ENCODE results near the gene ULK1.
"Not testable (repeated sequence)": the region's sequence is repeated elsewhere in the genome, so short reads cannot be mapped to it uniquely, and the experiment has no call there.

The ULK1 gene

DNA sequence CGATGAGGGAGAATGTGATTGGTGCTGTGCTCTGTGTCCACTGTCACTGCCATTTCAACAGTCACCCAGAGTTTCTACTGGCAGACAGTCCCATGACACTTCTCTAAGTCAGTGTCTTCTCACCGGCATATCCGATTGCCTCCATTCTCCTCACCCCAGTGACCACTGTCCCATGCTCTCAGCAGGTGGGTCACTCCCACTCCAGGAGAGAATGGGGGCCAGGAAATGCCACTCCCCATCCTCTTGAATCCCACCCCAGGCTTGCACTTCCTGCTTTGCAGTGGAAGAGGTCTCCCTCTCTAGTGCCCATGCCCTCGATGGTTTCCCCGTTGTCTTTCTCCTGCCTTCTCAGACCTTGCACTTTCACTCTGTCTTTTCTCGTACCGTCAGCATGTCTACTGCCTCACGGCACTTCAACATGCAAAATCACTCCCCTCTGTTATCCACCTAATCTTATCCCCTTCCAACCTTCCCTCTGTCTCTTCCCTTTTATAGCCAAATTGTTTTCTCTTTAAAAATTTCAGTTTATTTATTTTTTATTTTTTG is 53.1 kb downstream of the ULK1 start (continued):
- TF ChIP-seq ZIC2 (tag by site-specific recombination; IDR thresholded peaks at IDR 0.05) = 0 out of 2 replicates have a peak, but pooled peaks have one; percentile 18

- ChIA-PET CTCF (no interaction called here), POLR2A (no interaction called here)
- Histone ChIP-seq H3K27ac (ENCODE audit: extremely low read depth, low read depth, low read length) (no peak overlapping the region), H3K9me3 (ENCODE audit: control insufficient read depth, insufficient read depth, low read depth, low read length) (no peaks in the 10 kb centered on the region), H3K4me3 (ENCODE audit: low read depth, low read length) (no peak overlapping the region), H3K36me3 (ENCODE audit: control insufficient read depth in 2 of 2, insufficient read depth in 1 of 2, low read length in 2 of 2) (peaks cover 7 to 17% of the 10 kb centered on the region in 2 experiments; a peak in 2 of 3 replicates), H3K4me1 (ENCODE audit: control insufficient read depth, insufficient read depth, low read length) (no peaks in the 10 kb centered on the region)
- TF ChIP-seq PRDM1 (tag by site-specific recombination; IDR thresholded peaks at IDR 0.05) (peak; percentile 14; the same call in 1 of the 2 replicates), ZNF121 (tag by site-specific recombination; IDR thresholded peaks at IDR 0.05) (peak; percentile 99), ZNF623 (tag by site-specific recombination; IDR thresholded peaks at IDR 0.05) (no peak), ZNF664 (tag by site-specific recombination; IDR thresholded peaks at IDR 0.05) (peak; percentile 19; the same call in 1 of the 2 replicates)
These were observed 53.8 kb downstream of the ULK1 start for GRCh38 chr12:131948166-131948712.

DNA sequence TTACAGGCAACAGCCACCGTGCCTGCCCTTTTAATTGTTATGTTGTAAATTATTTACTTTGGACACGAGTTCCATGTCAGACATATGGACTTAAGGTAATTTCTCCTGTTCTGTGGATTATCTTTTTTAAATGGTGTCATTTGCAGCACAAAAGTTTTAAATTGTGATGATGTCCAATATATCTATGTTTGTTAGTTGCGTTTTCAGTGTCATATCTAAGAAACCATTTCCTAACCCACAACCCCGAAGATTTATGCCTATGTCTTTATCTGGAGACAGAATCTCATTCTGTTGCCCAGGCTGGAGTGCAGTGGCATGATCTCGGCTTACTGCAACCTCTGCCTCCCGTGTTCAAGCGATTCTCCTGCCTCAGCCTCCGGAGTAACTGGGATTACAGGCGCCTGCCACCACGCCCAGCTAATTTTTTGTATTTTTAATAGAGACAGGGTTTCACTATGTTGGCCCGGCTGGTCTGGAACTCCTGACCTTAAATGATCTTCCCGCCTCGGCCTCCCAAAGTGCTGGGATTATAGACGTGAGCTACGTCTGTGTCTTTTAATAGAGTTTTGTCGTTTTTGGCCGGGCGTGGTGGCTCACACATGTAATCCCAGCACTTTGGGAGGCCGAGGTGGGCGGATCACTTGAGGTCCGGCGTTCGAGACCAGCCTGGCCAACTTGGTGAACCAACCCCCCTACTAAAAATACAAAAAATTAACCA is 54.5 kb downstream of the ULK1 start:
- CTCF ChIA-PET = interaction anchor here (0.6 to 0.9 kb wide), 3 partner anchors 8 to 98 kb away, joined by 3 read pairs; no protein-coding TSS in a partner anchor

GRCh38 chr12:131949431-131950181 is 55.2 kb downstream of the ULK1 start, which contains the start of gene EP400:
EP400 (plus strand) TSS chr12:131949942; CDS start chr12:131960620, 10,678 bp downstream.
- Histone ChIP-seq H3K36me3 (ENCODE audit: control insufficient read depth in 2 of 2, insufficient read depth in 1 of 2, low read length in 2 of 2) (peaks cover 0 to 6% of the 10 kb centered on the region in 2 experiments; a peak in 2 of 3 replicates), H3K4me3 (ENCODE audit: low read depth, low read length) (peak within 1 kb of the TSS; percentile 88), H3K9me3 (ENCODE audit: control insufficient read depth, insufficient read depth, low read depth, low read length) (no peaks in the 10 kb centered on the region), H3K27ac (ENCODE audit: extremely low read depth, low read depth, low read length) (peak within 1 kb of the TSS; percentile 90), H3K4me1 (ENCODE audit: control insufficient read depth, insufficient read depth, low read length) (no peaks in the 10 kb centered on the region)
- ChIA-PET CTCF (interaction anchor here (0.6 to 0.9 kb wide), 4 partner anchors 8 to 225 kb away, joined by 3 to 4 read pairs (median 3); no protein-coding TSS in a partner anchor), POLR2A (interaction anchor here (1.0 to 1.6 kb wide), 3 partner anchors 10 to 19 kb away, joined by 3 read pairs; no protein-coding TSS in a partner anchor)
- TF ChIP-seq, protein P1, sequence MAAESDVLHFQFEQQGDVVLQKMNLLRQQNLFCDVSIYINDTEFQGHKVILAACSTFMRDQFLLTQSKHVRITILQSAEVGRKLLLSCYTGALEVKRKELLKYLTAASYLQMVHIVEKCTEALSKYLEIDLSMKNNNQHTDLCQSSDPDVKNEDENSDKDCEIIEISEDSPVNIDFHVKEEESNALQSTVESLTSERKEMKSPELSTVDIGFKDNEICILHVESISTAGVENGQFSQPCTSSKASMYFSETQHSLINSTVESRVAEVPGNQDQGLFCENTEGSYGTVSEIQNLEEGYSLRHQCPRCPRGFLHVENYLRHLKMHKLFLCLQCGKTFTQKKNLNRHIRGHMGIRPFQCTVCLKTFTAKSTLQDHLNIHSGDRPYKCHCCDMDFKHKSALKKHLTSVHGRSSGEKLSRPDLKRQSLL (tag by site-specific recombination; IDR thresholded peaks at IDR 0.05) = no peak
- no peak for TF ChIP-seq ZNF157 (tag by site-specific recombination; IDR thresholded peaks at IDR 0.05)
- no peak for TF ChIP-seq ZNF416 (tag by site-specific recombination; IDR thresholded peaks at IDR 0.05)
- no peak for TF ChIP-seq ZNF777 (tag by site-specific recombination; IDR thresholded peaks at IDR 0.05; ENCODE audit: borderline replicate concordance)
- no peak for TF ChIP-seq RBAK (tag by site-specific recombination; IDR thresholded peaks at IDR 0.05)
- TF ChIP-seq ZBTB20 (tag by site-specific recombination; IDR thresholded peaks at IDR 0.05) = no peak
- TF ChIP-seq ZNF221 (tag by site-specific recombination; IDR thresholded peaks at IDR 0.05; ENCODE audit: borderline replicate concordance) = no peak
- no peak for TF ChIP-seq KLF7 (tag by site-specific recombination; IDR thresholded peaks at IDR 0.05; ENCODE audit: borderline replicate concordance)
- no peak for TF ChIP-seq ZBTB7A (tag by site-specific recombination; IDR thresholded peaks at IDR 0.05; ENCODE audit: low read depth)
- TF ChIP-seq, protein P2, sequence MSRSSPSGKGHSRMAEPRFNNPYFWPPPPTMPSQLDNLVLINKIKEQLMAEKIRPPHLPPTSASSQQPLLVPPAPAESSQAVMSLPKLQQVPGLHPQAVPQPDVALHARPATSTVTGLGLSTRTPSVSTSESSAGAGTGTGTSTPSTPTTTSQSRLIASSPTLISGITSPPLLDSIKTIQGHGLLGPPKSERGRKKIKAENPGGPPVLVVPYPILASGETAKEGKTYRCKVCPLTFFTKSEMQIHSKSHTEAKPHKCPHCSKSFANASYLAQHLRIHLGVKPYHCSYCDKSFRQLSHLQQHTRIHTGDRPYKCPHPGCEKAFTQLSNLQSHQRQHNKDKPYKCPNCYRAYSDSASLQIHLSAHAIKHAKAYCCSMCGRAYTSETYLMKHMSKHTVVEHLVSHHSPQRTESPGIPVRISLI (tag by site-specific recombination; IDR thresholded peaks at IDR 0.05) = no peak
- TF ChIP-seq ZIC2 (tag by site-specific recombination; IDR thresholded peaks at IDR 0.05) = no peak

More for the DNA sequence above, 54.5 kb downstream of the ULK1 start:
- H3K4me3 ChIP-seq (ENCODE audit: low read depth, low read length) = peak overlapping the region; percentile 46
- not testable (repeated sequence) for H3K4me1 ChIP-seq (ENCODE audit: control insufficient read depth, insufficient read depth, low read length); H3K27ac ChIP-seq (ENCODE audit: extremely low read depth, low read depth, low read length); H3K9me3 ChIP-seq (ENCODE audit: control insufficient read depth, insufficient read depth, low read depth, low read length)
- TF ChIP-seq ZNF341 (tag by site-specific recombination; IDR thresholded peaks at IDR 0.05; ENCODE audit: low read depth) = peak; percentile 77; the same call in 1 of the 2 replicates
- peak; percentile 88 for TF ChIP-seq SP7 (tag by site-specific recombination; IDR thresholded peaks at IDR 0.05)
- peak; percentile 38 for TF ChIP-seq WT1 (tag by site-specific recombination; IDR thresholded peaks at IDR 0.05)
- TF ChIP-seq KLF17 (tag by site-specific recombination; IDR thresholded peaks at IDR 0.05) = peak; percentile 35; the same call in 1 of the 2 replicates
- peak; percentile 58; the same call in 1 of the 2 replicates for TF ChIP-seq ZNF121 (tag by site-specific recombination; IDR thresholded peaks at IDR 0.05)
- peak; percentile 40 for TF ChIP-seq OSR2 (tag by site-specific recombination; IDR thresholded peaks at IDR 0.05)
- TF ChIP-seq, protein P3, sequence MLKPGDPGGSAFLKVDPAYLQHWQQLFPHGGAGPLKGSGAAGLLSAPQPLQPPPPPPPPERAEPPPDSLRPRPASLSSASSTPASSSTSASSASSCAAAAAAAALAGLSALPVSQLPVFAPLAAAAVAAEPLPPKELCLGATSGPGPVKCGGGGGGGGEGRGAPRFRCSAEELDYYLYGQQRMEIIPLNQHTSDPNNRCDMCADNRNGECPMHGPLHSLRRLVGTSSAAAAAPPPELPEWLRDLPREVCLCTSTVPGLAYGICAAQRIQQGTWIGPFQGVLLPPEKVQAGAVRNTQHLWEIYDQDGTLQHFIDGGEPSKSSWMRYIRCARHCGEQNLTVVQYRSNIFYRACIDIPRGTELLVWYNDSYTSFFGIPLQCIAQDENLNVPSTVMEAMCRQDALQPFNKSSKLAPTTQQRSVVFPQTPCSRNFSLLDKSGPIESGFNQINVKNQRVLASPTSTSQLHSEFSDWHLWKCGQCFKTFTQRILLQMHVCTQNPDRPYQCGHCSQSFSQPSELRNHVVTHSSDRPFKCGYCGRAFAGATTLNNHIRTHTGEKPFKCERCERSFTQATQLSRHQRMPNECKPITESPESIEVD (tag by site-specific recombination; IDR thresholded peaks at IDR 0.05) = peak; percentile 70
- TF ChIP-seq ZBTB17 (tag by site-specific recombination; IDR thresholded peaks at IDR 0.05) = peak; percentile 79
- peaks cover 5 to 10% of the 10 kb centered on the region in 2 experiments; a peak in 2 of 3 replicates for H3K36me3 ChIP-seq (ENCODE audit: control insufficient read depth in 2 of 2, insufficient read depth in 1 of 2, low read length in 2 of 2)
- POLR2A ChIA-PET = interaction anchor here (1.5 to 1.6 kb wide), 2 partner anchors 11 to 13 kb away, joined by 3 read pairs; no protein-coding TSS in a partner anchor
